WERI-Rb-1 (cell line): Measurements from ENCODE around the gene TTC39B.
A peak's percentile ranks its signal among the peaks of the same experiment; 100 is the strongest.

Experiments
- DNase-seq: peaks from one replicate; pipeline ENCODE4 v3.0.0-alpha.2; 2020
- H3K27ac ChIP-seq: fragments of 250-450 bp; sonication (Bioruptor Pico); 2 replicates; pipeline ENCODE4 v1.5.1; 2020; ENCODE audit warnings: mild to moderate bottlenecking, moderate library complexity
- H3K27me3 ChIP-seq: fragments of 250-450 bp; sonication (Bioruptor Pico); 2 replicates; pipeline ENCODE4 v1.5.1; 2021; ENCODE audit warnings: mild to moderate bottlenecking, low read depth, moderate library complexity; ENCODE audit not compliant: insufficient read depth, severe bottlenecking
- H3K36me3 ChIP-seq: fragments of 250-450 bp; sonication (Bioruptor Pico); 2 replicates; pipeline ENCODE4 v1.5.1; 2020; ENCODE audit warnings: mild to moderate bottlenecking, moderate library complexity
- H3K4me3 ChIP-seq: 2 replicates; pipeline ENCODE4 v1.5.1; 2011; ENCODE audit warnings: low read depth, mild to moderate bottlenecking, control low read depth, low read length
- H3K9me3 ChIP-seq: fragments of 250-450 bp; sonication (Bioruptor Pico); 2 replicates; pipeline ENCODE4 v1.5.1; 2021; ENCODE audit warnings: mild to moderate bottlenecking, moderate library complexity; ENCODE audit not compliant: severe bottlenecking
- CTCF ChIP-seq: IDR thresholded peaks from 2 replicates; pipeline ENCODE4 v1.5.1; 2011; ENCODE audit warnings: low read depth, mild to moderate bottlenecking, control low read depth, inconsistent platforms, low read length

The TTC39B gene

DNA sequence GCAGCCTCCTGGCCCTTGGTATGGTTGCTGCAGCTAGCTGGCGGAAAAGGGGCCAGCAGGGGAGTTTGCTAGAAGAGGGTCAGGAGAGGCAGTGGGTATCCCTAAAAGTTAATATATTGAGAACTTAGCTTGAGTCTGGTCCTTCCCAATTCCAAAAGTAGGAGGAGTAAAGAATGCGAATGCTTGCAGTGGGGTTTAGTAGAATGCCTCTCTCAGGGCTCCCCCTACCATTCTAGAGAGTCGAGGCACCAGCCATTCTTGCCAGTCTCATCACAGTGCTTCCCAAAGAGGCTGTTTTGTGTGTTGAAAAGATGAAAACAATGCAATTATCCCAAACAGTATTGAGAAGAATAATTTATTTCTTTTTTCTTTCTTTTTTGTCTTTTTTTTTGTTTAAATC, 26.4 kb downstream of the TTC39B start:
- H3K27me3 ChIP-seq: no peaks in the 10 kb centered on the region
- H3K36me3 ChIP-seq: no peaks in the 10 kb centered on the region
- no peak for DNase-seq
- no peak overlapping the region for H3K4me3 ChIP-seq
- no peaks in the 10 kb centered on the region for H3K9me3 ChIP-seq
- TF ChIP-seq CTCF: no peak
- no peak overlapping the region for H3K27ac ChIP-seq

DNA sequence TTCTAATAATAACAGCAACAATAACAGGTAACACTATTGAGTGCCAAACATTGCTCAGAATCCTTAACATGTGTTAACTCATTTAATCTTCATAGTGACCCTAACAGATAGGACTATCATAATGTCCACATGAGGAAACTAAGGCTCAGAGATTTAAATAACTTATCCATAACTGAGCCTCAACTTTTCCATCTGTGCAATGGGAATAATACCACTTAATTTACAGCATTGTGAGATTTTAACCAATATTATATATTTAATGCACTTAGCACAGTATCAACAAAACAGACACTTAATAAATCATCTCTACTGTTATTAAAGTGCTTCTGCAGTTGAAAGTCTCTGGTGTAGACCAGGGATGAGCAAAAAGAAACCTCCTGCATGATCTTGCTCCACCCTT, 28.2 kb downstream of the TTC39B start:
- H3K27ac ChIP-seq: no peak overlapping the region
- H3K4me3 ChIP-seq: no peak overlapping the region
- no peaks in the 10 kb centered on the region for H3K27me3 ChIP-seq
- DNase-seq: no peak
- no peaks in the 10 kb centered on the region for H3K9me3 ChIP-seq
- no peaks in the 10 kb centered on the region for H3K36me3 ChIP-seq
- TF ChIP-seq CTCF: no peak

DNA sequence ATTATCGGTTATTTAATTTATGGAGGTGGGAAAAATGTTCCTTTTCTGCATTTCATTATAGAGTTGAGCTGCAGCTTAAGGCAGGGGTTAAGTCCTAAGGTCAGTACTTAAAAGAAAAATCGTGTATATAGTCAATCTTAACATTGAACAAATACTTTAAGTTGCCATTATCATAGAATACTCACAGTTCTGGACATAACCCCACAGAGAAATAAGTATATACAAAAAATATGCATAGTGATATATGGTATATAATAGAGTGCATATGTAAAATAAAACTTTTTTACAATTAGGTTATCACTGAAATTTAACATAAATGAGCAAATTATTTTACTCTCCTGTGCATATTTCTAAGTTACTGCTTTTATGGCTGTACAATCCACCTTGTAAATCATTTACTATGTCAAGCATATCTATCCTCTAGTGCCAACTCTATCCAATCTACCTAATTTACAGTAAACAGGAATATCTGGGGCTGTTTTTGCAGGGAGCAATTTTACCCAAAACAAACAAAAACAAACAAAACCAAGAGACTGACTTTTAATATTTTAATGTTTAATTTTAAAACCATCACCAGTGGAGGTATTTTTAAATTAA, 28.8 kb downstream of the TTC39B start:
- no peak for TF ChIP-seq CTCF
- Histone ChIP-seq H3K9me3 (no peaks in the 10 kb centered on the region), H3K4me3 (no peak overlapping the region), H3K27ac (no peak overlapping the region), H3K36me3 (no peaks in the 10 kb centered on the region), H3K27me3 (no peaks in the 10 kb centered on the region)
- no peak for DNase-seq

DNA sequence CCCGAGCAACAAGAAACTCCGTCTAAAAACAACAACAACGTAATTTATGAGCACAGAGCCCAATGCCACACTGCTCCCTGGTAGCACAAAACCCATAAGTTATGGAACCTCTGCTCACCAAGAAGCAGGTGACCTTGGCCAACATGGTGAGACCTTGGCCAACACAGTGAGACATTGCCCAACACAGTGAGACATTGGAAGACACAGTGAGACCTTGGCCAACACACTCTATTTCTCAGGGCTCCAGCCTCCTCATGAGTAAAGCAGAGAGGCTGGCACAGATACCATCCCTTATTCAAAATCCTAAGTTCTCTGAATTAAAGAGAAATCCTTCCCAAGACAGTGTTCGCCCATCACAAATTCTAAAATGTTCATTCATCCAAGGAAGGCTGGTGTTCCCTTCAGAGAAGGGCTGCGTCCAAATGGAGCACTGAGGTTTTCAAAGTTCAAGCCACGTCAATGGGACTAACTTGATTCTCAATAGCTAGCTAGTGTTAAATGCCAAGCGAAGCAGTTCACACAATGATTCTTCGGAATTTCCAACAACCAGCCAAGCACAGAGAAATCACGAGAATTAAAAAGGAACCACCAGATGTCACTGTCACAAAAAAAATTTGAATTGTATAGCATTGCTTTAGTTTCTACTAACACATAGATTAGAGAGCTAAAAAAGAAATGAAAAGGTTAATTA, 29.5 kb downstream of the TTC39B start:
- no peaks in the 10 kb centered on the region for H3K9me3 ChIP-seq
- H3K27ac ChIP-seq: no peak overlapping the region
- no peaks in the 10 kb centered on the region for H3K36me3 ChIP-seq
- H3K4me3 ChIP-seq: no peak overlapping the region
- no peak for DNase-seq
- TF ChIP-seq CTCF: 0 out of 2 replicates have a peak, but pooled peaks have one; percentile 9
- no peaks in the 10 kb centered on the region for H3K27me3 ChIP-seq

DNA sequence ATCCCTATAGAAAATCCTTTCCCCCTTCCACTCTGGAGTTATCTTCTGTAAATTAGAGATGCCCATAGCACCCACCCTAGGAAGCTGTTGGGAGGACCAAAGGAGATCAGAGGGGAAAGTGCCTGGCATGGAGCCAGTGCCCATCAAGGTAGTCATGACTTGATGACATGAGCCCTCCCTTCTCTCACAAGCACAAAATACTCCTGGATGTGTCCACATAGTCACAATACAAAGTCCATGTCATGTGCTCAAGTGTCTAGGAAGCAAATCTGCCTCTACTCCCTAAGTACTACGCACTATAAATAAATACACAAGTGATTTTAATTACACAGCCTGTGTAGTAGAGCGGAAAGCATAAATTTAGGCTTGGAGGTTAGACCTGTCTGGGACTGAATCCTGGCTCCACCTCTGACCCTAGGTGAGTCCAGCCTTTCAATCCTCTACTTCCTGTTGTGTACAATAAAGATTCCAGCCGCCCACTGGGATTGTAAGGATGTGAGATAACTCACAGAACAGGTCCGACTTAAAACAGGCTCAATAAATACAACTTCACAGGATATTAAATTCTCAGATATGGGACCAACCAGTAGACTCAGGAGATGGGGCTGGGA, 30.6 kb downstream of the TTC39B start:
- H3K36me3 ChIP-seq: no peaks in the 10 kb centered on the region
- TF ChIP-seq CTCF: no peak
- DNase-seq: no peak
- H3K27me3 ChIP-seq: no peaks in the 10 kb centered on the region
- no peak overlapping the region for H3K27ac ChIP-seq
- no peak overlapping the region for H3K4me3 ChIP-seq
- H3K9me3 ChIP-seq: no peaks in the 10 kb centered on the region

DNA sequence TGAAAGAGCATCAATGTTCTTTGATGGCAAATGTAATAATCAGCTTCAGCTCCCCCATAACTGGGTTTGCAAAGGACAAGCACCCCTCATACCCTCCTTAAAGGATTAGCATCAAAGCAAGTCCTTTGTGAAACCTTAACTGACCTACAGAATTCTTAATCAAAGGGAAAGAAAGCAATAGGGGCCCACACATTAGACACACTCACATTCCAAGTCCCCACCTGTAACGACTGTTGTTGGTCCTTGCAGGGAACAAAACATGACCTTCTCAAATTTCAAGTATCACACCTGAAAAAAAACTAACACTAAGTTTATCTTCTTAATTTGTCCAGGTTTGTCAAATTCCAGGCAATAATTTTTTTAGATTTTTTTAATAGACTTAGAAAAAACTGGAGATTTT, 32.6 kb downstream of the TTC39B start:
- H3K9me3 ChIP-seq: no peaks in the 10 kb centered on the region
- no peak overlapping the region for H3K27ac ChIP-seq
- no peaks in the 10 kb centered on the region for H3K27me3 ChIP-seq
- no peak for DNase-seq
- no peaks in the 10 kb centered on the region for H3K36me3 ChIP-seq
- TF ChIP-seq CTCF: no peak
- H3K4me3 ChIP-seq: no peak overlapping the region
